Heart left ventricle (tissue), 16 donors: ENCODE data around the gene NOTCH2. TPM values are rescaled to one million over a fixed set of nuclear protein-coding genes. Genes with fewer than 3 reads are reported as not detected.
A peak's percentile ranks its signal among the peaks of the same experiment; 100 is the strongest.

Experiments
- ATAC-seq, 4 donors: fragments of 200-7000 bp; cut with Tn5 transposase; one replicate each; pipeline ENCODE4 v1.9.1; 2020 to 2022; ENCODE audit warnings: moderate library complexity in 4 of 4, mild to moderate bottlenecking in 3 of 4, moderate number of reproducible peaks in 1 of 4
- DNase-seq, 5 donors: peaks; one replicate each; pipeline ENCODE4 v3.0.0-alpha.2; 2020
- H3K27ac ChIP-seq, 12 donors: fragments of 200-600 bp; sonication (generic) in 4 of 12; one replicate each; pipeline versions ENCODE4 v1.5.0 to v1.8.0; 2016 to 2022; ENCODE audit warnings: mild to moderate bottlenecking in 2 of 12
- H3K27me3 ChIP-seq, 9 donors: fragments of 200-600 bp; sonication (generic) in 2 of 9; one replicate each; pipeline versions ENCODE4 v1.5.1 to v1.8.0; 2016 to 2022; ENCODE audit warnings: mild to moderate bottlenecking in 3 of 9
- H3K36me3 ChIP-seq, 9 donors: fragments of 200-600 bp; sonication (generic) in 2 of 9; one replicate each; pipeline versions ENCODE4 v1.5.0 to v1.8.0; 2018 to 2022; ENCODE audit warnings: mild to moderate bottlenecking in 2 of 9
- H3K4me1 ChIP-seq, 12 donors: fragments of 200-600 bp; sonication (generic) in 4 of 12; one replicate each; pipeline versions ENCODE4 v1.5.0 to v1.8.0; 2016 to 2022; ENCODE audit warnings: mild to moderate bottlenecking in 3 of 12
- H3K4me3 ChIP-seq, 12 donors: fragments of 200-600 bp; sonication (generic) in 4 of 12; one replicate each; pipeline versions ENCODE4 v1.5.0 to v1.8.0; 2017 to 2022; ENCODE audit warnings: mild to moderate bottlenecking in 9 of 12, moderate library complexity in 4 of 12
- H3K9me3 ChIP-seq, 12 donors: fragments of 200-600 bp; sonication (generic) in 4 of 12; one replicate each; pipeline versions ENCODE4 v1.5.0 to v1.8.0; 2016 to 2022; ENCODE audit warnings: mild to moderate bottlenecking in 1 of 12
- POLR2A ChIP-seq, 2 donors: fragments of 450-650 bp; IDR thresholded peaks; one replicate each; pipeline ENCODE4 v1.6.1; 2017; ENCODE audit warnings: antibody characterized with exemption in 2 of 2, mild to moderate bottlenecking in 2 of 2, moderate library complexity in 2 of 2
- WGBS, 4 donors: extraction: QIAGEN DNeasy Blood & Tissue Kit in 2 of 4; methylation state at CpG; one replicate each; pipeline versions ENCODE4 v1.1.5 to v1.1.7; 2013 to 2018; 5-methylcytosine and 5-hydroxymethylcytosine counted together
- intact Hi-C, 10 donors: fragments of 100-400 bp; cut with DNase I; formaldehyde crosslinking; loops; one replicate each; pipeline versions ENCODE4 v1.11.1 to v1.14.2; 2022
- polyA plus RNA-seq, 2 donors: library from polyadenylated mRNA; stranded (reverse); fragments of 200-250 nt; gene quantifications; one replicate each; pipeline ENCODE4 v1.2.3, GENCODE V29; 2013
- total RNA-seq, 9 donors: library from RNA; depleted of rRNA in 2 of 9; stranded (reverse); fragments of >200 nt in 2 of 9; fragmentation: NEBNext Ultra II Directional in 3 of 9; extraction: Animal tissue kit (Norgen Biotek cat#: 25700) in 3 of 9; gene quantifications; one replicate each; pipeline versions ENCODE4 v1.1.0 to v1.2.4, GENCODE V29; 2016 to 2023
- TF ChIP-seq, protein P1 (sequence below), 12 donors: fragments of 200-600 bp; sonication (generic) in 4 of 12; IDR thresholded peaks; one replicate each; pipeline versions ENCODE4 v1.5.0 to v1.8.0; 2018 to 2022; ENCODE audit warnings: antibody characterized with exemption in 12 of 12, mild to moderate bottlenecking in 5 of 12
- donor health status: ischemic (EF 13 %, LVEDD 7.1; RV severe dilation, severe dysfunction).
- donor health status: healthy with polysubstance abuse.
- donor health status: DM: no; HTN: yes; CAD: no.
- donor health status: DM: no; HTN: no; CAD: no.
- donor health status: ischemic (EF 25% LVEDD 6.9; RV normal size, moderate dysfunction).
- donor health status: ischemic (EF 25% LVEDD 5.7; RV mildly dilated, moderate dysfunction).
- donor health status: healthy.
- donor health status: DM: yes; HTN: yes; CAD: no.
- donor health status: ischemic (EF 35%, LVEDD 5.7; RV mildly dilated, moderate dysfunction).
- donor health status: nonischemic (EF 11% LVEDD 7.7; RV severe dilation, severe dysfunction).
- donor health status: DM: yes; HTN: yes; CAD: no.
- donor health status: PGD.
- donor health status: ischemic (EF 29% LVEDD 5.4; RV normal size, mild dysfunction).
- donor health status: nonischemic (EF 23%, LVEDD 6.1; RV moderate dilation, normal function).

NOTCH2 gene
- total and polyA plus RNA-seq, 11 donors, result 4.6 to 68.7 (median 26.0) TPM

GRCh38 chr1:119975006-119975405 lies 94.5 kb downstream of the NOTCH2 start:
- Histone ChIP-seq H3K36me3 (peaks cover 0 to 29% (median 2%) of the 10 kb centered on the region in 9 donors), H3K4me3 (no peak overlapping the region), H3K4me1 (peaks cover 0 to 34% (median 0%) of the 10 kb centered on the region in 12 donors), H3K27me3 (no peaks in the 10 kb centered on the region), H3K9me3 (no peaks in the 10 kb centered on the region), H3K27ac (no peak overlapping the region)
- intact Hi-C loops, result no loop called here
- ATAC-seq (peak in 1 of 4 donors; percentile 46), DNase-seq (no peak)
- TF ChIP-seq, protein P1, sequence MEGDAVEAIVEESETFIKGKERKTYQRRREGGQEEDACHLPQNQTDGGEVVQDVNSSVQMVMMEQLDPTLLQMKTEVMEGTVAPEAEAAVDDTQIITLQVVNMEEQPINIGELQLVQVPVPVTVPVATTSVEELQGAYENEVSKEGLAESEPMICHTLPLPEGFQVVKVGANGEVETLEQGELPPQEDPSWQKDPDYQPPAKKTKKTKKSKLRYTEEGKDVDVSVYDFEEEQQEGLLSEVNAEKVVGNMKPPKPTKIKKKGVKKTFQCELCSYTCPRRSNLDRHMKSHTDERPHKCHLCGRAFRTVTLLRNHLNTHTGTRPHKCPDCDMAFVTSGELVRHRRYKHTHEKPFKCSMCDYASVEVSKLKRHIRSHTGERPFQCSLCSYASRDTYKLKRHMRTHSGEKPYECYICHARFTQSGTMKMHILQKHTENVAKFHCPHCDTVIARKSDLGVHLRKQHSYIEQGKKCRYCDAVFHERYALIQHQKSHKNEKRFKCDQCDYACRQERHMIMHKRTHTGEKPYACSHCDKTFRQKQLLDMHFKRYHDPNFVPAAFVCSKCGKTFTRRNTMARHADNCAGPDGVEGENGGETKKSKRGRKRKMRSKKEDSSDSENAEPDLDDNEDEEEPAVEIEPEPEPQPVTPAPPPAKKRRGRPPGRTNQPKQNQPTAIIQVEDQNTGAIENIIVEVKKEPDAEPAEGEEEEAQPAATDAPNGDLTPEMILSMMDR (IDR thresholded peaks at IDR 0.05), result no peak
- whole genome bisulfite sequencing, 4 donors, result 82 to 93% (median 92%) methylated on average over 2 of the region's 2 CpGs

GRCh38 chr1:119974013-119974412 lies 95.4 kb downstream of the NOTCH2 start:
- TF ChIP-seq, protein P1 (IDR thresholded peaks at IDR 0.05), result no peak
- no peak for TF ChIP-seq POLR2A (IDR thresholded peaks at IDR 0.05)
- H3K36me3 ChIP-seq, result peaks cover 0 to 39% (median 7%) of the 10 kb centered on the region in 9 donors
- no peak overlapping the region for H3K4me3 ChIP-seq
- ATAC-seq, result no peak
- intact Hi-C loops, result no loop called here
- H3K27me3 ChIP-seq, result no peaks in the 10 kb centered on the region
- no peak for DNase-seq
- H3K9me3 ChIP-seq, result no peaks in the 10 kb centered on the region
- H3K27ac ChIP-seq, result no peak overlapping the region
- H3K4me1 ChIP-seq, result peaks cover 0 to 24% (median 0%) of the 10 kb centered on the region in 12 donors

DNA sequence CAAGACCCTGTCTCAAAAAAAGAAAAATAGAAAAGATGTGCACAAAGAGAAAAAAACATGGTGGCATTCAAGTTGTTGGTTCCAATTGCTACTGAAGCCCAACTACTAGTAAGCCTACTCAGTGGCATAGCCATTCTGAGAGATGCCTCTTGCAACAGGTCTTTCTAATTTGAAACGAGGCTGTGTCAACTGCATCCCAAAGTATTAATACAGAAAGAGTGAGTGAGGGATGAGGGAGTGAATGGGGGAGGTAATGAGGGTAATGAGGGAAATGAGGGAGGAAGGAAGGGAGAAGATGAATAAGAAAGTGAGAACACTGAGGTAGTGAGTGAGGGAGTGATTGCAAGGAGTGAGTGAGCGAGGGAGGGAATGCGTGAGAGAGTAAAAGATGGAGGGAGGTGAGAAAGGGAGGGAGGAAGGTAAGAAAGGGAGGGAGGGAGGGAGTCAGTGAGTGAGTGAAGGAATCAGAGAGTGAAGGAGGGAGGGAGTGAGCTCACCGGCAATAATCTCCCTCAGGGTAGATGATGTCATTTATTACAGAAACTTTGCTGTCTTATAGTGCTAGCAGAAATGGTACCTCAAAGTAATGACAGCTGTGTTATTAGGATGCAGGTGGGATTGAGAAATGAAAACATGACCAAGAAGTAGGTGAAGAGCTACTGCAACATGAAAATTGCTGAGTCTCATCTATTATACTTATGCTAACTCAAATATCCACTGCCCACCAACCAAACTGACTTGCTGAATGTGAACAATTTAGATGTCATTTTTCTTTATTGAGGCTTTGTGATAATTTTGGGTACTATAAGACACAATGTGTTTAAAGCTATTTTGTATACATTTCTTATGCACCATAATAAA lies 97.5 kb downstream of the NOTCH2 start:
- no peaks in the 10 kb centered on the region for H3K27me3 ChIP-seq
- H3K4me3 ChIP-seq, result no peak overlapping the region
- H3K9me3 ChIP-seq, result no peaks in the 10 kb centered on the region
- intact Hi-C loops, result no loop called here
- no peak for DNase-seq
- H3K4me1 ChIP-seq, result peaks cover 0 to 29% (median 2%) of the 10 kb centered on the region in 12 donors
- no peak overlapping the region for H3K27ac ChIP-seq
- H3K36me3 ChIP-seq, result peaks cover 0 to 59% (median 28%) of the 10 kb centered on the region in 9 donors
- TF ChIP-seq, protein P1 (IDR thresholded peaks at IDR 0.05), result no peak
- no peak for TF ChIP-seq POLR2A (IDR thresholded peaks at IDR 0.05)
- no peak for ATAC-seq
- 86 to 90% (median 88%) methylated on average over 4 of the region's 4 CpGs for WGBS, 4 donors

DNA sequence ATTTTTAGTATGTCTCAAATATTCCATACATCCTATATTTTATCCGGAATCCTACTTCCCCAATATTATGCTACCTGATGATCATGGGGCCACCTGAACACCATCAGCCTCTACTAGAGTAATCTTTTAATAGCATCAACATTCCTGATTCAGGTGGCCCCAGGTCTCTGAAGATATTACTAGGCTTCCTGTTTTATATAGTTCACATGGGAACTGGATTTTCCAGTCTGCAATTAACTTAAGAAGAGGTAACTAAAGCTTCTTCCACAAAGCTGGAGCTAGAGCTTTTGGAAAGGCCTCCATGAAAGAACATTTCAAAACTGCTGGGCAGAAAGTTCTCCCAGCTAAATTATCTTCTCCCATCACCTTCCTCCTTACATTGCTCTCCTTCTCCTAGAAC lies 100.9 kb downstream of the NOTCH2 start:
- TF ChIP-seq POLR2A (IDR thresholded peaks at IDR 0.05), result no peak
- TF ChIP-seq, protein P1 (IDR thresholded peaks at IDR 0.05), result no peak
- Histone ChIP-seq H3K4me3 (no peak overlapping the region), H3K36me3 (peaks cover 0 to 91% (median 43%) of the 10 kb centered on the region in 9 donors), H3K4me1 (peaks cover 0 to 58% (median 25%) of the 10 kb centered on the region in 12 donors), H3K27me3 (no peaks in the 10 kb centered on the region), H3K9me3 (no peaks in the 10 kb centered on the region), H3K27ac (no peak overlapping the region)
- DNase-seq, result no peak
- 87 to 93% (median 89%) methylated on average over 1 of the region's 1 CpG for WGBS, 4 donors
- ATAC-seq, result no peak
- intact Hi-C loops, result no loop called here
